ENCODE data around the gene PTCHD1. TPM values are rescaled to one million over a fixed set of nuclear protein-coding genes. Genes with fewer than 3 reads are reported as not detected.

Gene PTCHD1
- under 0.01 and 0.31 TPM in 2 replicates for total RNA-seq

GRCh38 chrX:23334848-23335599, at the start of gene PTCHD1:
Gene PTCHD1, plus strand, starts transcription at chrX:23334849. Its CDS starts 27 bp downstream, at chrX:23334876.

Data from aortic smooth muscle cell (primary cell).